ENCODE results near the gene GPRC5B.

Gene GPRC5B

DNA sequence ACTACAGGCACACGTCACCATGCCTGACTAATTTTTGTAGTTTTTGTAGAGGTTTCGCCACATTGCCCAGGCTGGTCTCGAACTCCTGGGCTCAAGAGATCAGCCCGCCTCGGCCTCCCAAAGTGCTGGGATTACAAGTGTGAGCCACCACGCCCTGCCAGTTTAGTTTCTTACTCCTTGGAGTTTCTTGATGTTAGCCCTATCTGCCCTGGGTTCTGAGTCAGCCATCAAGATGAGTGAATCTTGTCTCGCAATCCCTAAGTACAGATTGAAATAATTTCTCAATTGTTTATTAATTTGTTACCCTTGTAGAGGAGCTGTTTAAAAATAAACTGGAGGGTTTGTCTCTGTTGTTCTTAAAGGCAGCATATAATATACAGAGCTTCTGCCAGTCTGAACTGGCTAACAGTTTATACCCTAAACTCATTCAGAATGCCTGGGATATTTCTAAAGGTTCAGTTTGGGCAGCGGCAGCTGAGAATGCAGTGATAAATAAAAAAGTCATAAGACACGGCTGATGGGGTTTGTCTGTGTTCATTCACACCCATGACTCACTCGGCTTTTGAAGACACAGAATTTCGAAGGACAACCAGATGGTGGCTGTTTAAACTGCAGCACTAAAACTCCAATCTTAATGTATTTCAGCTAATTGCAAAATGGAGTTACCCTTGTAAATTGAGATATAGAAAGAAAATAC lies 39.6 kb downstream of the GPRC5B start:
- peak; percentile 73 for DNase-seq (ENCODE audit: low read depth)

GRCh38 chr16:19843371-19843770 lies 41.3 kb downstream of the GPRC5B start:
- no peak for DNase-seq (ENCODE audit: low read depth)

GRCh38 chr16:19842426-19843157 lies 42.1 kb downstream of the GPRC5B start:
- DNase-seq (ENCODE audit: low read depth), result no peak

DNA sequence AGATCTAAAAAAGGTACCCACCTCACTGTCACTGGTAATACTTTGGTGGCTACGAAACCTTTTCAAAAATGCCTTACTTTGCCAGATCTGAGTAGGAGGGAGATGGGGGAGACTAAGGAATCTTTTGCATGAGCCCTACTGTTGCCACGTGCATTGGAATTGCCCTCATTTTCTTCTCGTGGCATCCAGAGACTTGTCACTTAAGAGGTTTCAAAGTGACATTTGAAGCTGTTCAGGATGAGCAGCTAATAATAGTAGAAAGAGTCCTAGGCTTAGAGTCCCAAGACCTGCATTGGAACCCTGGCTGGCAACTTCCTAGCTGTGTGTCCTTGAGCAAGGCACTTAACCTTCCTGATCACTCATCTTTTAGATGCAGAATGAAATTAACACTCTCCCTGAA lies 43.5 kb downstream of the GPRC5B start:
- no peak for DNase-seq (ENCODE audit: low read depth)

- DNase-seq (ENCODE audit: low read depth), result no peak
Observed at GRCh38 chr16:19840524-19841110, 44.0 kb downstream of the GPRC5B start.

DNA sequence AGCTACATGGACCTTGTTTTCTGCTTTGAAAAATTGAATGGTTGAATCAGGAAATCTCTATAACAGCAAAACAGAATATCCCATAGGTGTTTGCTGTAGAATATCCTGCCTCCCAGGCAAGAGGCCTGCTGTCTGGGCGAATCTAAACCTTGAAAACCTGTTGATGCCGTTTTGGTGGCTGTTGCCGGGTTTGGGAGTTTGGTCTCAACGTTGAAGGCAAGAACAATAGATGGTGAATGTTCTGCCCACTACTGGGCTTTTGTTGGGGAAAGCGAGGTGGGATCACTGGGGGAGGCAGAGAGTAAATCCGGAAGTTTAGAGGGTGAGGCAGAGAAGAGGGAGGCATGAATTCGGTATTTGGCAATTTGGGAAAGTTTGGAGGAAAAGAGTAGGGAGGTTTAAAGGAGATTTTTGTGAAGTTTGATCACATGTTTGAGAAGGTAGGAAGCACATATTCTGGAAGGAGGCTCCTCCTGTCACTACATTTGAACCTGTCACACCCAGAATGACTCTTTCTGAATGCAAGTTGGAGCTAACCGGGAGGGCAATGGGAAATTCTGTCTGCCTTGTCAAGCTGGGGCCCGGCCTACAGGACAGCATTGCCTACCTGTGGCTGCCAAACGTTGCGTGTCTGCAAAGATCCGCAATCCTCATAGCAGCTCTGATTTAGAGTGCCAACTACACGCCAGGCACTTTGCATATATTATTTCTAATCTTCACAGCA lies 46.5 kb downstream of the GPRC5B start:
- DNase-seq (ENCODE audit: low read depth), result no peak

- DNase-seq (ENCODE audit: low read depth), result no peak
Observed at GRCh38 chr16:19837331-19837980, 47.2 kb downstream of the GPRC5B start.

DNA sequence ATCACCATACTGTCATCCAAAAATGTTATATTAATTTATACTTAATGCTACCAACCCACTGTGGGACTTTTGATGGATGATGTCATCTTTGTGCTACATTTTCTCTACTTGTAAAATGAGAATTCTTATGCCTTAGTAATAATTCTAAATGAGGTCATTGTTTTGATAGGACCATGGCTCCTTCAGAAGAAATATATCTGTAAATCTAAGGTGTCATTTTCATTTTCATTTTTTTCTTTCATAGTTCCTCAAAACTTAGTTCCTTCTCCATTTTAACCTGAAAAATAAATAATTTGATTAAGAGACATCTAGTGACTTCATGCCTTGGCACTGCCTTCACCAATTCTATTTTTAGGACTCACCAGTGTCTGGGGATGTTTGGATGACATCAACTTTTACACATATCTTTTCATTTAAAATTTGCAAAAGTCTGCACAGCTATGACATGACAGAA lies 48.7 kb downstream of the GPRC5B start:
- peak; percentile 40 for DNase-seq (ENCODE audit: low read depth)

DNA sequence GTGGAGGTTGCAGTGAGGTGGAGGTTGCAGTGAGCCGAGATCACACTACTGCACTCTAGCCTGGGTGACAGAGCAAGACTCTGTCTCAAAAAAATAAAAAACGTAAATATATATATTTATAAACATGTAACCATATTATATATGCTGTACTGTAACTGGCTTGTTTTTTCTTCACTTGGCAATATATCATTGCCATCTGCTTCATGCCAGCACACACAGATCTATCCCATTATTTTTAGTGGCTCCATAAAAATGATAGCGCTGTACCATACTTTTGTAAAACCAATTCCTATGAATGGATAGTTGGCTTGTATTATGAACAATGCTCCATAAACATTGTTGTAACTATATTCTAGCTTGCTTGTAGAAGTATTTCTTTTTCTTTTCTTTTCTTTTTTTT lies 49.5 kb downstream of the GPRC5B start:
- no peak for DNase-seq (ENCODE audit: low read depth)

GRCh38 chr16:19833581-19833980 lies 51.1 kb downstream of the GPRC5B start:
- DNase-seq (ENCODE audit: low read depth), result no peak

DNA sequence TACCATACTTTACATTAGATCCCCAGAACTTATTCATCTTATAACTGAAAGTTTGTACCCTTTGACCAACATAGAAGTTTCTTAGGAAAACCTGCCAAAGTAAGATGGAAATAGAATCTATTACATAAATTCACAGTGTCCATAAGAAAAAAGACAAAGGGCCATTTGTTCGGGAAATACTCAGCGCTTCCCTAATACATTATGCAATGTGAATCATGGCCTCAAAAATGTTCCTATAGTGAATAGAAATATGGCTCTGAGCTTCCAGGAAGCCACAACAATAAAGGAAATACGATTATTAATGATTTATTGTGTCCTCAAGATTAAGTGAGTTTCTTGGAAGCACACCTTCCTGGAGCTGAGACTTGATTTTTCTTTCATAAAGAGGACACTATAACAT lies 51.5 kb downstream of the GPRC5B start:
- no peak for DNase-seq (ENCODE audit: low read depth)

DNA sequence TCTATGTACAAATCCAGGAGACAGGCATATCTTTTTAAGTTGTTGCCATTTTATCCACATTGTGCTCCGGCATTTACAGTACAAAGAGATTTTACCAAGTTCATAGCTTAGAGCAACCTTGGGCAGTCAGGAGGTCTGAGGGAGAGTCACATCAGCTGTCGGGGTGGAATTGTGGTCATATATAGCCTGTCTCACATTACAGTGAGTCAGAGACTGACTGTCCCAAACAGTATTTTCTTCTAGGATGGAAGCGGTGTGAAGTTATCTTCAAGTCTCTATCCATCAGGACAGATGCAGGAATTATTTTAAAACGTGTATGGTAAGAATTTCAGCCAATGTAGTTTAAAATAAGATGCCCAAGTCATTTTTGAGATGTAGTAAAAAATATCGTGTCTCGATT lies 53.0 kb downstream of the GPRC5B start:
- peak; percentile 57 for DNase-seq (ENCODE audit: low read depth)

- DNase-seq (ENCODE audit: low read depth), result no peak
Observed at GRCh38 chr16:19830902-19831560, 53.6 kb downstream of the GPRC5B start.

DNA sequence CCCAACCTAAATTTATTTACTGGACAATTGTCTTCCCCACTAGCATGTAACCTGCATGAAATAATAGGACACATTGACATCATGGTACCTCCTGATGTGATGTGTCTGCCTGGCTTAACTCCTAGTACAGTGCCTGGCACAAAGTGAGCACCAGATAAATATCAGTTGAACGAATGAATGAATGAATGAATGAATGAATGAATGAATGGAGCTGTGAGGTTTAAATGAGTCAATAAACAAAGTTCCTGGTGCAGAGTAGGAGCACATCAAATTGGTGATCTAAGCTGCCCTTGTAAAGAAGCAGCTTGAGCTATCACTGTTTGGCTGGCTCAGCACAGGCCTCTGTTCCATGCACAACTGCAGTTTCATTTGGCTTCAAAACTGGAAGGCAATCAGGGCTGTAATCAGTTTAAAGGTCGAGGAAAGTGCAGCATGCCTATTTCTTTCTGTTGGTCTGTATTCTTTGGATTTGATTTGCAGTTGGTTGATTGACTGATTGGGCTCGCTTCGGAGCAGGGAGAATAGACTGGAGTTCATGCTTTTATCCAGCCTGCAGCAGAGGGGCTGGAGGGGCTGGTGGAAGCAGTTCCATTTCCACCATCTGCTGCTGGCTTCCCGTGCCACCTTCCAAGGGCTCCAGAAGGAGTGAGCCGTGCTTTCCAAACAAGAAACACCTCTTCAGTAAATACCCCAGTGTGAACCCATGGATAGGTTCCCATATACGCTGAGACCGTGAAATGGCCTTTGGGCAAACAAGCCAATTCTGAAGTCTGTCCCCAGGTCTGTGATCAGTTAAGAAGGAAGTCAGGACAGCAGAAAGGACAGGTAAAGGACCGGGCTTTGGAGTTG lies 54.6 kb downstream of the GPRC5B start:
- no peak for DNase-seq (ENCODE audit: low read depth)

- no peak for DNase-seq (ENCODE audit: low read depth)
Observed at GRCh38 chr16:19824216-19824615, 60.4 kb downstream of the GPRC5B start.

DNA sequence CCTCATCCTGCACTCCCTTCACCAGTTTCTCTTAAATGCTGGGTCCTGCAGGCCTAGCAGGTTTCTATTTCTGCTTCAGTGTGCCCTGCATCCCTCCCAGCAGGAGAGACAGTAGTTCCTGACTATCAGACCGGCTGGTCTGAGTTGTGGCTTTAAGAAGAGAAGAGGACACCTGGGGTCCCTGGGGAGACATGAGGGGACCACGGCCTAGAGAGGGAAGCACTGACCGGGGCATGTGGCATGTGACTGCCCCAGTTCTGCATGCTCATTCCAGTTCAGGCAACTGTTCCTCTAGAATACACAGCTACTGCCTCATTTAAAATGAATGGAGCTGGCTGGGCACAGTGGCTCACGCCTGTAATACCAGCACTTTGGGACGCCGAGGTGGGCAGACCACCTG lies 61.3 kb downstream of the GPRC5B start:
- no peak for DNase-seq (ENCODE audit: low read depth)

- DNase-seq (ENCODE audit: low read depth), result peak; percentile 23
Observed at GRCh38 chr16:19822533-19822932, 62.1 kb downstream of the GPRC5B start.

DNA sequence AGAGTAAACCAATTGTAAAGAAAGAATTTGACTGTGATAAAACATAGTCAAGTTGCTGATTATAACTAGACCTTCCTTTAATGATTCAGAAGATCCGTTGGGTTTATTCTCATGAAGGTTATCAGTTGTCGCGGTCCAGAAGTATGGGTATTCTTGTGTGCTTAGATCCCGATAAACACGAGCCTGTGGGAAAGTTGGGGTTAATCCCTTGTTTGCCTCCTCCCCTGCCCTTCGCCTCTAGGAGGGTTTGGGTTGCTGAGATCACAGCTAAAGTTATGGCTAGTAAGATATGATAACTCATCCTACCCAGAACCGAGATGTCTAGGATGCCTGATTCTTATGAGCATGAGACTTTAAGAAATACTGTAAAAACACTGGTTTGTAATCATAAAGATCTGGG lies 66.8 kb downstream of the GPRC5B start:
- no peak for DNase-seq (ENCODE audit: low read depth)

- no peak for DNase-seq (ENCODE audit: low read depth)
Observed at GRCh38 chr16:19817122-19817521, 67.5 kb downstream of the GPRC5B start.

DNA sequence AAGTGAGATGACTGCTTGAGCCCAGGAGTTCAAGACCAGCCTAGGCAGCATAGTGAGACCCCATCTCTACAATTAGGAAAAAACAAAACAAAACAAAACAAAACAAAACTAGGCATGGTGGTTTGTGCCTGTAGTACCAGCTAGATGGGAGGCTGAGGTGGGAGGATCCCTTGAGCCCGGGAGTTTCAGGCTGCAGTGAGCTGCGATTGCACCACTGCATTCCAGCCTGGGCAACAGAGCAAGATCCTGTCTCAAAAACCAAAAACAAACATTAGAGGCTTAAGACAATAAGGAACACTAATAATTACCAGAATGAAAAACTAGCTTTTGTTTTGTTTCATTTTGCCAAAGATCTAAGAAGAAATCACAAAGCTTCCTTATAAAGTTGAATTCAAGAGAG lies 69.2 kb downstream of the GPRC5B start:
- DNase-seq (ENCODE audit: low read depth), result no peak

GRCh38 chr16:19812986-19813385 lies 71.7 kb downstream of the GPRC5B start:
- no peak for DNase-seq (ENCODE audit: low read depth)

All from fibroblast of gingiva (primary cell).